SJCRH30 (cell line): Measurements from ENCODE around the gene GGTA1. TPM values are rescaled to one million over a fixed set of nuclear protein-coding genes. Genes with fewer than 3 reads are reported as not detected.
"Not testable (repeated sequence)": the region's sequence is repeated elsewhere in the genome, so short reads cannot be mapped to it uniquely, and the experiment has no call there.

ENCODE experiments used
- DNase-seq, 2 experiments: peaks; one replicate each; pipeline ENCODE4 v3.0.0-alpha.2; 2015 to 2020
- H3K27ac ChIP-seq: fragments of 250-450 bp; sonication (Bioruptor Pico); 2 replicates; pipeline ENCODE4 v1.5.1; 2020; ENCODE audit warnings: mild to moderate bottlenecking, moderate library complexity
- H3K27me3 ChIP-seq: fragments of 250-450 bp; sonication (Bioruptor Pico); 2 replicates; pipeline ENCODE4 v1.5.1; 2020; ENCODE audit warnings: mild to moderate bottlenecking, moderate library complexity
- H3K36me3 ChIP-seq: fragments of 250-450 bp; sonication (Bioruptor Pico); 2 replicates; pipeline ENCODE4 v1.5.1; 2020; ENCODE audit warnings: mild to moderate bottlenecking, moderate library complexity
- H3K4me1 ChIP-seq: fragments of 250-450 bp; sonication (Bioruptor Pico); 2 replicates; pipeline ENCODE4 v1.5.1; 2020; ENCODE audit warnings: mild to moderate bottlenecking, moderate library complexity
- H3K4me3 ChIP-seq: fragments of 250-450 bp; sonication (Bioruptor Pico); 2 replicates; pipeline ENCODE4 v1.5.1; 2020; ENCODE audit warnings: mild to moderate bottlenecking, moderate library complexity
- H3K9me3 ChIP-seq: fragments of 250-450 bp; sonication (Bioruptor Pico); replicated peaks from 2 replicates; pipeline ENCODE4 v1.5.1; 2020; ENCODE audit warnings: mild to moderate bottlenecking, moderate library complexity
- total RNA-seq: library from RNA; depleted of rRNA; stranded (reverse); fragments of >200 nt; shearing (Covaris generic); gene quantifications from 2 replicates; pipeline ENCODE4 v1.2.3, GENCODE V29; 2014; rRNA removed

GGTA1 gene
- not detected in 2 replicates for total RNA-seq

DNA sequence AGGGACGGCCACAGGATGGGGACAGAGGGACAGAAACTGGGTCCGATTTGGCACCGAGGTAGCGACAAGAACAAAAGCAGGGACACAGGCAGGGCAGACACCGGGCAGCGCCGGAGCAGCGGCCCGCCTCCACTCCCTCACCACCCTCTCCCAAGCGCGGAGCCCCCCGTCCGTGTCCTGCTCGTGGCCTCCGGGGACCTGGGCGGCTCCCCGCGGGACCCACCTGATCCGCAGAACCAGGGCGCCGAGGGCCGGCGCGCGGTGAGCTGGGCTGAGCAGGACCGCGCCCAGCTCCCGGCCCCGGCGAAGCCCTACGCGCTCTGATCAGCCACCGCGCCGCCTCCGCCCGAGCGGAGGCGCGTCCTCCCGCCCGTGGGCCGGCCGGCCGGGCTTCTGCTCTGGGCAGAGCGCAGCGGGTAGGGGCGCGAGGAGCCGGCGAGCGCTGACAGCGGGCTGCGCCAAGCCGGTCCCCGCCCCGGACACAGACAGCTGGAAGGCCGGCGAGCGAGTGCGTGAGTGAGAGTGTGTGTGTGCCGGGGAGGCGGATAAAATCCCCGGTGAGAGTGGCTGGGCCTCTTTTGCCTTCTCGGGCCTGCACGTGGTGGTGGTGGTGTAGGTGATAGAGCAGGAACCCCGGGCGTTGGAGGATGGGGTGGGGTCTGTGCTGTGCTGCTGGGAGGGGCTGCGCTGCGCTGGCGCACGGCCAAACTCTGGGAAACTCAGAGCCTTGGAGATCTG lies at the start of gene GGTA1:
TSS of gene GGTA1 (minus strand) at position 418 of the 738 bp plus-strand sequence. CDS start 31,922 bp downstream, outside the sequence.
- peaks cover 12% of the 10 kb centered on the region for H3K4me1 ChIP-seq
- peak within 1 kb of the TSS; percentile 57 for H3K4me3 ChIP-seq
- H3K27me3 ChIP-seq = peaks cover 9% of the 10 kb centered on the region; the same call in 1 of the 2 replicates
- peak; percentile 74 to 83 for DNase-seq
- no peak within 1 kb of the TSS for H3K27ac ChIP-seq
- H3K9me3 ChIP-seq = peaks cover 7% of the 10 kb centered on the region
- H3K36me3 ChIP-seq = no peaks in the 10 kb centered on the region

DNA sequence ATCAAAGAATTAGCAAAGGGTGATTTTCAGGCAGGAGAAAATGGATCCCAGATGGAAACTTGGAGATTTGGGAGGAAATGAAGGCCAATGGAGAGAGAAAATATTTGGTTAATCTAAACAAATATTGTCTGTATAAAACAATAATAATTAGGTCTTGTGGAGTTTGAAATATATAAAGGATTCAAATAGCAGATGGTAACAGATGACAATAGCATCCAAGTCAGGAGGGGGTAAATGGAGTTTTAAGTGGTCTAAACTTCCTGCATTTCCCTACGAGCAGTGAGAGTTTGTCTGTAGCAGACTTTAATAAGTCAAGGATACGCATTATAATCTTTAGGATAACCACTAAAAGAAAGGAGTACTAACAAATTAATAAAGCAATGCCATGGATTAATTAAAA lies 49.0 kb upstream of the GGTA1 start:
- Histone ChIP-seq H3K27me3 (0 out of 2 replicates have a peak, but pooled peaks cover 2% of the 10 kb centered on the region), H3K36me3 (no peaks in the 10 kb centered on the region)
- DNase-seq = no peak

DNA sequence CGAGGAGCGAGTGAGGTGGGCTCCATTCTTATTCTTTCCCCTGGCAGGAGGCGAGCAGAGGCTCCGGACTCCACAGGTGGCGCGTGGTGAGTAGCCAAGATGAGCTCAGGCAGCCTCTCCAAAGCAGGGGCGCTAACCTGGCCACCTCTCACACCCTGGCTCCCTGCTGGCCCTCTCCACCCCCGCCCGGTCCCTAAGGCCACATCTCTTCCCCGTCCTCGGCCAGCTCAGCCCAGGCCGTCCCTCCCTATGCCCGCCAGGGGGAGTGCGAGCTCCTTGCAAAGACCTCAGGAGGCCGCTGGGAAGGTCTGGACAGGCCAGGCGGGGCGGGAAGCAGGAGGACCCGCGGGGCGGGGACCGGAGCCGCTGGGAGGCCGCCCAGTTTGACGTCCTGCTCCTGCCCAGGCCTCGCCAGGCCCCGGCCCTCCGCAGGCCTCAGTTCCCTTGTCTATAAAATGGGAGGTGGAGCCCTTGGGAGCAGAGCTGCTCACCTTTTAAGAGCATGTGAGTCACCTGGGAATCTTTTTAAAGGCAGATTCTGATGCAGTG lies 46.3 kb upstream of the GGTA1 start:
- no peaks in the 10 kb centered on the region for H3K27me3 ChIP-seq
- H3K4me1 ChIP-seq = no peaks in the 10 kb centered on the region
- H3K27ac ChIP-seq = no peak overlapping the region
- H3K4me3 ChIP-seq = no peak overlapping the region
- H3K36me3 ChIP-seq = no peaks in the 10 kb centered on the region
- no peaks in the 10 kb centered on the region for H3K9me3 ChIP-seq
- peak; percentile 97 to 98 for DNase-seq

More for the DNA sequence above, 49.0 kb upstream of the GGTA1 start:
- Histone ChIP-seq H3K4me1 (no peaks in the 10 kb centered on the region), H3K9me3 (no peaks in the 10 kb centered on the region), H3K27ac (no peak overlapping the region), H3K4me3 (no peak overlapping the region)

DNA sequence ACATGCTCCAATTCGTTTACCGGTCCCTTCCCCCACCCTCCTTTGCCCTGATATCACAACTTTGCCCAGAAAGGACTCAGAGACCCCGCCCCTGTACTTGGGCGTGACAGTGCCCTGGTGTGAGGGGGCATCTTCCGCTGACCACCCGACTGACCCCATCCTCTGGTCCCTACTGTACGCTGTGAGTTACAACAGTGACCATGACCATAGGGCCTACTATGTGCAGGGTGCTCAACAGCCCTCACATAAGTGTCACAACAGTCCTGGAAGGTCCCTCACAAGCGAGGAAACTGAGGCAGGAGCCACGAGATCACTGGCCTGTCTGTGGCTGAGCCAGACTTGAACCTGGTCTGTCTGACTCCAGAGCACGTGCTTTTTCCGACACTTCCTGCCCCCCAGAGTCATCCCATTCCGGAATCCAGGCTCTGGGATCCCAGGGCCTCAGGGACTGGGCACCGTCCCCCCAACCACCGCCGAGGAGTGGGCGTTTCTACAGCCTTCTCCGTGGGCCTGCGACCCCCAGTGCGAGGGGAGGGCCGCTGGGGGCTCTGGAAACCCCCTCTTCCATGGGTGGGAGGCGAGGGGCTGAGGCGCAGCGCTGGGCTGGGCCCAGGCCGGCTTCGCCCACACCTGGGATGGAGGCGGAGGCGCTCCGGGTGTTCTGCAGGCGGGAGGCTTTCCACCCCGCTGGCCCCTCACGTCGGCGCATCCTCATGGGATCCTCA lies 45.7 kb upstream of the GGTA1 start:
- no peak for DNase-seq
- Histone ChIP-seq H3K9me3 (no peaks in the 10 kb centered on the region), H3K27ac (no peak overlapping the region), H3K27me3 (no peaks in the 10 kb centered on the region), H3K4me3 (no peak overlapping the region), H3K4me1 (no peaks in the 10 kb centered on the region), H3K36me3 (no peaks in the 10 kb centered on the region)

DNA sequence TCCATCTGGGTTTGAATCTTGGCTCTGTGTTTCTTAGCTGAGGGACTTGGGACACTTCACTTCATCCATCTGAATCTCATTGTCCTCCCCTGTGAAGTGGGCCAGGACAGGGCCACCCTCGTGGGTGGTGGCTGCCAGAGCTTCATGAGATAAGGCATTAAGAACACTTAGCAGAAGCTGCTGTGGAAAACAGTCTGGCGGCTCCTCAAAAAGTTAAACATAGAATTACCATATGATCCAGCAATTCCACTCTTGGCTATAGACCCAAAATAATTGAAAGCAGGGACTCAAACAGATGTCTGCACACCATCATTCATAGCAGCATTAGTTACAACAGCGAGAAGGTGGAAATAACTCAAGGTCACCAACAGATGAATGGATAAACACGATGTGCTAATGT lies 42.4 kb upstream of the GGTA1 start:
- Histone ChIP-seq H3K4me3 (no peak overlapping the region), H3K9me3 (no peaks in the 10 kb centered on the region), H3K27ac (no peak overlapping the region), H3K27me3 (no peaks in the 10 kb centered on the region), H3K36me3 (no peaks in the 10 kb centered on the region), H3K4me1 (no peaks in the 10 kb centered on the region)
- DNase-seq = no peak

DNA sequence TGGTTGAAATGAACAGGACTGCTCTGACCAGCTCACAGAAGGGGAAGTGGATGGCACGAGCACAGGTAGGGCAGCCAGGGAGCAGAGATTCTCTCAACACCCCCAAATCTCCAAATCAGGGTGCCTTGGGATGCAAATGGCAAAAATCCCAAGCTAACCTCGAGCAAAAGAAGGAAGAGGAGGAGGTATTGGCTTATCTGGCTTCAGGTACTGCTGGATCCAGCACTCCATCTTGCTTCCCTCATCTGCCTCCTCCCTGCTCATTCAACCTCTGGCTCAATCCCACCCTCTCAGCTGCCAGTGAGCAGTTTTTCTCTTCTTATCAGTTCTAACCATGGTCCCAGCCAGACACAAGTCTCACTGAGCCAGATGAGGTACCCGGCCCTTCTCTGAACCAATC lies 41.6 kb upstream of the GGTA1 start:
- H3K27ac ChIP-seq = no peak overlapping the region
- H3K27me3 ChIP-seq = no peaks in the 10 kb centered on the region
- H3K4me1 ChIP-seq = no peaks in the 10 kb centered on the region
- H3K9me3 ChIP-seq = no peaks in the 10 kb centered on the region
- H3K4me3 ChIP-seq = no peak overlapping the region
- no peak for DNase-seq
- no peaks in the 10 kb centered on the region for H3K36me3 ChIP-seq

DNA sequence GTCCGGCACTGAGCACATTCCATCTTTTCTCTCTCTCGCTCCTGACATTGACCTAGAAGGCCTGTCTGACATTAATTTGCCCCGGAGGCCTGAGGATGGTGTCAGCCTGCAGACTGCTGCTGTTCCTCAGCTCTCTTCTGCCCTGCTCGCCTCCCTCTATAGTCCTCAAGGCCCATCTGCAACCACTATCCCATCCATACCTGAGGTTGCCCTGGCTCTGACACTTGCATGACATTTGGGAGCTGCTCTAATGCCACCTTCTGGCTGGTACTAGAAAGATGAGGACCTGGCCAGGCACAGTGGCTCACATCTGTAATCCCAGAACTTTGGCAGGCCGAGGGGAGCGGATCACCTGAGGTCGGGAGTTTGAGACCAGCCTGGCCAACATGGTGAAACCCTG lies 38.6 kb upstream of the GGTA1 start:
- Histone ChIP-seq H3K4me3 (no peak overlapping the region), H3K27ac (no peak overlapping the region), H3K27me3 (no peaks in the 10 kb centered on the region), H3K36me3 (no peaks in the 10 kb centered on the region), H3K9me3 (no peaks in the 10 kb centered on the region), H3K4me1 (no peaks in the 10 kb centered on the region)
- peak in 1 of 2 experiments; percentile 44 for DNase-seq

DNA sequence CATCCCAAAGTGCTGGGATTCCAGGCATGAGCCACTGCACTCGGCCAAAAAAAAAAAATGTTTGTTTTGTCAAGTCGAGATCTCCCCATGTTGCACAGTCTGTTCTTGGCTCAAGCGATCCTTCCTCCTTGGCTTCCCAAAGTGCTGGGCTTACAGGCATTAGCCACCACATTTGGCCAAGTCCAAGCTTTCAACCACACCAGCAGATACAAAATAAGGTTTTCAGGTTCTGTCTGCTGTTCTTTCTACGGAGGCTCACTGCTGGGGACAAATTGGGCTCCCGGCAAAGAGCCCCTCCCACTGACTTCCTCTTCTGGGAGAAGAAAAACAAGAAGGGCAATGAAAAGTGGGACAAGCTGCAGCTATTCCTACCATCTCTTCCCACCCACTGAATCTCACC lies 37.6 kb upstream of the GGTA1 start:
- Histone ChIP-seq H3K27me3 (no peaks in the 10 kb centered on the region), H3K27ac (no peak overlapping the region), H3K4me1 (0 out of 2 replicates have a peak, but pooled peaks cover 2% of the 10 kb centered on the region), H3K36me3 (no peaks in the 10 kb centered on the region), H3K4me3 (no peak overlapping the region), H3K9me3 (no peaks in the 10 kb centered on the region)
- no peak for DNase-seq

DNA sequence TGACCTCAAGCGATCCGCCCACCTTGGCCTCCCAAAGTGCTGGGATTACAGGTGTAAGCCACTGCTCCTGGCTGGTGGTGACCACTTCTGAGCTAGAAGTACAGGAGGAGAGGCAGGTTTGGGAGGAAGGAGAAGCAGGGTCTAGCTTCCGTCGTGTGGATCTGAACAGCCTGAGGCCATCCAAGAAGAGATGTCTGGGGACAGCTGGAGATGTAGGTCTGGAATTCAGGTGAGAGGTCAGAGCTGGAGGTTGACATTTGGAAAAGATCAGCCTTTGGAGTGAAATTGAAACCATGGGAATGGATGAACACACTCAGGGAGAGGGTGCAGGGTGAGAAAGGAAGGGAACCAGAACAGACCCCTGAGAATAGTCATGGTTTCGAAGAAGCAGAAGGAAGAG lies 33.2 kb upstream of the GGTA1 start:
- no peak for DNase-seq
- H3K27ac ChIP-seq = no peak overlapping the region
- H3K9me3 ChIP-seq = no peaks in the 10 kb centered on the region
- no peaks in the 10 kb centered on the region for H3K36me3 ChIP-seq
- no peaks in the 10 kb centered on the region; the same call in 1 of the 2 replicates for H3K27me3 ChIP-seq
- no peak overlapping the region for H3K4me3 ChIP-seq
- H3K4me1 ChIP-seq = 0 out of 2 replicates have a peak, but pooled peaks cover 2% of the 10 kb centered on the region

DNA sequence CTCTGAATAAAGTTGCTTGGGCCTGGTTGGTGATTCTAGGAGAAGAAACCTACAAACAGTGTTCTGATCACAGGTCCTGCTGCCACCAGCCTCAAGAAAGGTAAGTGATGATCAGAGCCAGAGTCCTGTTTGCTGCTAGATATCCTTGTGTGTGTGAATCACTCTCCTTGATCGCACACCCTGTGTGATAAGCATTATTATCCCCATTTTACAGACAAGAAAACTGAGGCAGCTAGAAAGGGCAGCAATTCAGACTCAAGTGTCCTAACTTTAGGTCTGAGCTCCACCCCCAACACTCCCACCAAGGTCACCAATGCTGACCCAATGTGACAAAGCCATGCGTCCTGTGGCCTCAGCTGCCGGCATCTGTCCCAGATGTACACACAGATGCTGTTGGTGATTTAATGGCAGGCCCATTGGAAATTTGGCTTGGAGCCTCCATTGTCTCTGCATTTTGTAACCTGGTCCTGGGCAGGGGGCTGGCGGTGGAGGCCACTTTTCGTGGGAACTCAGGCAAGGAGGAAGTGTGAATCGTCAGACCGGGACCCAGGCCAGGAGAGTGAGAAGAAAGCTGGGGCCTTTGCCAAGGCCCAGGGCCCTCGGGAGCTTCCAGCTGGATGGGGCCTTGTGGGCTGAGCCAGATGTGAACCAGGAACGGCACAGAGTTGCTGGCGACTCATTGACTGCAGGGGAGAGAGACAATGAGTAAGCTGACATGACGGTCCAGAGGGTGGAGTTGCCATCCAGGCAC lies 29.8 kb upstream of the GGTA1 start:
- no peak overlapping the region for H3K27ac ChIP-seq
- no peaks in the 10 kb centered on the region for H3K9me3 ChIP-seq

DNA sequence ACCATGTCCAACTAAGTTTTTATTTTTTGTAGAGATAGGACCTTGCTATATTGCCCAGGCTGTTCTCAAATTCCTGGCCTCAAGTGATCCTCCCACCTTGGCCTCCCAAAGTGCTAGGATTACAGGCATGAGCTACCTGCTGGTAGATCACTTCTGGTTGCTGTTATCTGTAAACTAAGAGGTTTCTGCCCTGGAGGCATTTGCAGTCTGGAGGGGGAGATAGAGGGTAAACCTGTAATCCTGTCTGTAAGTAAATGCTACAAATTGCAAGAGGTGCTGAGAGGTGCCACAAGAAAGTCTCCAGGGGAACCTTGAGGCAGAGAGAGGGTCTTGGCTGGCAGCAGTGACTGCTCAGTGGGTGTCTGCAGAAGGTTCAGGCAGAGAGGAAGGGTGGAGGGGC lies 29.0 kb upstream of the GGTA1 start:
- DNase-seq = no peak
- H3K9me3 ChIP-seq = no peaks in the 10 kb centered on the region
- H3K27me3 ChIP-seq = no peaks in the 10 kb centered on the region; the same call in 1 of the 2 replicates
- H3K4me3 ChIP-seq = no peak overlapping the region
- H3K4me1 ChIP-seq = peaks cover 2% of the 10 kb centered on the region; the same call in 1 of the 2 replicates
- no peak overlapping the region for H3K27ac ChIP-seq
- no peaks in the 10 kb centered on the region for H3K36me3 ChIP-seq

More for the DNA sequence above, 29.8 kb upstream of the GGTA1 start:
- Histone ChIP-seq H3K4me3 (no peak overlapping the region), H3K36me3 (no peaks in the 10 kb centered on the region), H3K27me3 (no peaks in the 10 kb centered on the region; the same call in 1 of the 2 replicates), H3K4me1 (peaks cover 2% of the 10 kb centered on the region; the same call in 1 of the 2 replicates)
- peak; percentile 27 to 51 for DNase-seq

DNA sequence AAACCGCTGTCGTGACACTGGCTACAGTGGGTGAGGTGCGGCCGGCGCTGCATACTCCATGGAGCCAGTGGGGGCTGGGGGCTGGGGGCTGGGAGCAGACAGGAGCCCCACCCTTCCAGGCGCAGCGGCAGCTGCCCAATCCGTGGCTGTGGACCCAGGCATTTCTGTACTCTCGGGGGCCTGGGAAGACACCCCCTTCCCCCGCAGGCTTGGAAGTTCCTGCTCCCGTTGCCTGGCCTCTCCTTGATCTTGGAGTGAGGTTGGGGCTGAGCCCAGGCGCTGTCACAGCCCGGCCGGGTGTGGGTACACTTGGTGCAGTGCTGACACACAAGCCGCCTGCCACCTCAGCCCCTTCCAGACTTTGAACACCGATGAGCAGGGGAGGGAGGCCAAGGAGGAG lies 27.7 kb upstream of the GGTA1 start:
- Histone ChIP-seq H3K4me1 (no peaks in the 10 kb centered on the region; the same call in 1 of the 2 replicates), H3K27ac (no peak overlapping the region), H3K4me3 (no peak overlapping the region), H3K36me3 (no peaks in the 10 kb centered on the region), H3K27me3 (no peaks in the 10 kb centered on the region; the same call in 1 of the 2 replicates), H3K9me3 (no peaks in the 10 kb centered on the region)
- DNase-seq = no peak

DNA sequence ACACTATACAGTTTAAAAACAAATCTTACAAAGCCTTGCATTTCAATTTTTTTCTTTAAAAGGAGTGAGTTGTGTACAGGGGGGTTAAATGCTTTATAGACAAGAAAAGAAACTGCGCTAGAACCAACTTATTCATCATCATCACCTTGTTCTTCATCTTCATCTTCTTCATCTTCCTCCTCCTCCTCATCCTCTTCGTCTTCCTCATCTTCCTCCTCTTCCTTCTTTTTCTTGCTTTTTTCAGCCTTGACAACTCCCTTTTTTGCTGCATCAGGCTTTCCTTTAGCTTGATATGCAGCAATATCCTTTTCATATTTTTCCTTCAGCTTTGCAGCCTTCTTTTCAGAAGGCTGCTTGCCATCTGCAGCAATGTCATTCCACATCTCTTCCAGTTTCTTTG lies 20.0 kb upstream of the GGTA1 start:
- not testable (repeated sequence) for H3K4me3 ChIP-seq, DNase-seq, H3K27ac ChIP-seq, H3K36me3 ChIP-seq, H3K4me1 ChIP-seq, H3K27me3 ChIP-seq, H3K9me3 ChIP-seq

DNA sequence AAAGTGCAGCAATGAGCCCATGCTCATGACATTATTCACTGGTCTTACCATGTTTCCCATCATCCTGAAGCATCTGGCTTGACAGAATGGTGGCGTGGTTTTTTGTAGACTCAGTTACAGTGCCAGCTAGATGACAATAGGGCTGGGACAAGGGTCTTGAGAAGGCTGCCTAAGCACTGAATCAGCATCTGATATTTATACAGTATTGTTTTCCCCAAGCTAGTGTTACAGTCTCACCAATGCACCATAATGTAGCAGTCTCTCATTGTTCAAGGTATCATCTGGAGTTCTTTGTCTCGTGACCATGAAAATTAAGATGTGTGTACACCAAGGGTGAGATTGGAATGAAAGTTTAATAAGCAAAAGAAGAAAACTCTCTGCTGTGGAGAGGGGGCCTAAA lies 19.0 kb upstream of the GGTA1 start:
- Histone ChIP-seq H3K27me3 (0 out of 2 replicates have a peak, but pooled peaks cover 4% of the 10 kb centered on the region), H3K4me3 (no peak overlapping the region), H3K36me3 (no peaks in the 10 kb centered on the region), H3K4me1 (no peaks in the 10 kb centered on the region), H3K9me3 (peaks cover 2% of the 10 kb centered on the region; the same call in 1 of the 2 replicates), H3K27ac (no peak overlapping the region)
- DNase-seq = no peak
